Endothelial cell of hepatic sinusoid (primary cell): ENCODE results near the gene TAF6.

ENCODE experiments used
- in situ Hi-C: cut with HindIII; loops from 2 replicates; pipeline ENCODE4 v1.10.0; 2017; ENCODE audit warnings: low sequenced_read_pairs

Gene TAF6

DNA sequence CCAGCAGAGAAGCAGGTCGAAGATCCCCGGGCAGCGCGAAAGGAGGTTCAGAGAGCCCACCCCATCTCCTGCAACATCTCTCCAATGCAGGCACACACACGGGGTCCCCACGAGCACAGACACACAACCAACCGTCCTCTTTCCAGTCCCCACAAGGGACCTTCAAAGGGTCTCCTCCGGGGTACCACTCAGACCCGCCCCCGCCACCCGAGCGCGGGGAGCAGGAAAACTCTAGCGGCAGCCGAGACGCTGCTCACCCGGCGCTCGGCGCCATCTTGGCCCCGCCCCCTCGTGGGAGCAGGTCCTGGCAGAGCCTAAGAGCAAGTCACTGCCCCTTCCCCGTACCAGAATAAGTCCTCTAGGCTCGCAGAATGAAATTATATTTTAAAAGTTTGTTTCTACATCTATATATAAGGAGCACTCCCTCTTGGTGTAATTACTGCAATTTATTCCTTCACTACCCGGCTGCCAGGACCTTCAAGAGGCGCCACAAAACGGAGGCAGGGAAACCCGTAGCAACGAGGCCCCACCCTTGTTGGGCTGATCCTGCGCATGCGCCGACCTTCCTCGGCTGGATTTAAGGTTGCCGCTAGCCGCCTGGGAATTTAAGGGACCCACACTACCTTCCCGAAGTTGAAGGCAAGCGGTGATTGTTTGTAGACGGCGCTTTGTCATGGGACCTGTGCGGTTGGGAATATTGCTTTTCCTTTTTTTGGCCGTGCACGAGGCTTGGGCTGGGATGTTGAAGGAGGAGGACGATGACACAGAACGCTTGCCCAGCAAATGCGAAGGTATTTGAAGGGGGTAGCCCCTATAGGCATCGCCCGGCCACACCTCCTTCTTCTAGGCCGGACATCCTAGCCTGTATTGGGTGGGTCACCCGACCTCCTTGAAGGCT lies at the start of gene TAF6, which contains the start of gene CNPY4:
Gene TAF6 (minus strand): TSS at position 287 of the 898 bp plus-strand sequence. CDS start 5,149 bp downstream, outside the sequence.
Gene CNPY4 (plus strand): TSS at position 563 of the 898 bp plus-strand sequence. CDS start 111 bp downstream, at position 674.
- in situ Hi-C loops: no loop called here

DNA sequence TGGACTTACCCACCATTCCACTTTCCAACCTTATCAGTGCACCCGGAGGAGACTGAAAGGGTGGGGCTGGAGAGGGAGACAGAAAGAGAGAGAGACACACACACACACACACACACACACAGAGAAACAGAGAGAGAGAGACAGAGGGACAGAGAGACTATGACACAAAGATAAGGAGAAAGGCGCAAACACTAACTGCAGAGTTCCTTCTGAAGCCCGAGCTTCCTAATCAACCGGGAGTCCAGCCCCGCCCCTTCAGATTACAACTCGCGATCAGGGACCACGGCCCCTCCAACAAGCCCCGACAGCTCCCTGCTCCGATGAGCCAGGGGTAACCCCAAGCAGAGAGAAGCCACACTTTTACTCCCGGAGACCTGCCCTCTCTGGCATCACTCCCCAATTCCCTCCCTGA lies 48.8 kb upstream of the TAF6 start:
- in situ Hi-C loops: no loop called here

DNA sequence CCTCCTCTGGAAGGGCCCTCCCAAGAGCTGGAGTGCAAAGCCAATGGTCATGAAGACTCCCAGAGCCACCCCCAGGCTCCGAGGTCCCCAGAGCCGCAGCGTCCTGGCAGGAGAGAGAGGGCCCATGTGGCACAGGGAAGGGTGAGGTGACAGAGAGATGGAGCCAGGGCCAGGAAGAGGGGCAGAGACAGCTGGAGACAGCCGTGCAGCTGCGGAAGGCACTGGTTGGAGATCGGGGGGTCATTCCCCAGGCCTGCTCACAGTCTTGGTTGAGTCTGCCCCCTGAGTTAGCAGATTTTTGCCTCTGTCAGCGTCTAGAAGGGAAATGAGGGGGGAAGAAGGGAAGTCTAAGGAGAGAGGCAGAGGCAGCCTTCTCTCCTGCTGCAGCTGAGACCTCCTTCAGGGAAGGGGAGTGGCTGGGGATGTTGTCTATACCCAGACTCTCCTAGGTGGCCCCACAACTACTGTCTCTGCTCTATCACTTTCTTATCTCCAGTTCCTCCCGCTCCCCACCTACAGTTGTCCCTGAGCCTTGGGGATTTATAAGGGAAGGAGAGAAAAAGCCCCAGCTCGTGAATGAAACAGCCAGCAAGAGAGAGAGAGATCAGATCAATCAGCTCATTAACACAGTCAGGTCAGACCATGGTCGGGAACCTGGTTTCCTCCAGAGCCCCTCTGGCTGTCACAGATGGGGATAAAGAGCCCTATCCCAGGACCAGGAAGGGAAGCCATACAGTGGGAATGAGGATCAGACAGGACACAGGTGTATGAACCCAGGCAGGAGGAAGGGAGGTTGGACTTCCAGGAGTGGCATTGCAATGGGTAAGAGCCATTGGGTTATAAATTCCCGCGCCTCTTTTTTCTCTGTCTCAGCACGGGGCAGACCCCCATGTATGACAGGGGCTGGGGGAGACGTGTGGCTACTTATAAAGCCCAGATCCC lies 48.1 kb upstream of the TAF6 start:
- in situ Hi-C loops: no loop called here

DNA sequence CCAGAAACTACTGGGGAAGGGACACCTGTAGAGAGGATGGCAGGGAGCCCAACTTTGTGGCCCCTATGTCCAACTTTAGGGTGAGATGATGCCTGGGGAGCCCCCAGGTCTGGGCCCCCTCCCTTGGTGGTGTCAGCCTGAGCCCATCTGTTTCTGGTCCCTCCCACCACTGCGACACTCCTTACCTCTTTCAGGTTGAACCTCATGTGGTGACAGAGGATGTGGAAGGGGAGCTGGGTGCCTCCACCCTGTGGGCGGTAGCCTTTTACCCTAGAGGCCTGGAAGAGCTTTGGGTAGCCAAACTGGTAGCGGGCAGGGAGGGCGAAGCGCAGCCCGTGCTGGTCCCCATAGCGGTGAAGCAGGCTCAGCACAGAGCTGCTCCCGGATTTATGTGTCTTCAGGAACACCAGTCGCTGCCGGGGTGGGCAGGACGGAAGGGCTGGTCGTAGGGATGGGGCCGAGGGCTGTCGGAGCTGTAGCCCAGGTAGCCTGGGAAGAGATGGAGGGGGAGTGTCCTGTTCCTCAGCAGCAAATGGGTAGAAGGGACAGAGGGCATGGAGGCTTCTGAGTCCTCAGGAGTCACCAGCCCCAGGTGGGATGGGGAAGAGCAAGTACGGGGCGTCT lies 47.3 kb upstream of the TAF6 start:
- in situ Hi-C loops: no loop called here

DNA sequence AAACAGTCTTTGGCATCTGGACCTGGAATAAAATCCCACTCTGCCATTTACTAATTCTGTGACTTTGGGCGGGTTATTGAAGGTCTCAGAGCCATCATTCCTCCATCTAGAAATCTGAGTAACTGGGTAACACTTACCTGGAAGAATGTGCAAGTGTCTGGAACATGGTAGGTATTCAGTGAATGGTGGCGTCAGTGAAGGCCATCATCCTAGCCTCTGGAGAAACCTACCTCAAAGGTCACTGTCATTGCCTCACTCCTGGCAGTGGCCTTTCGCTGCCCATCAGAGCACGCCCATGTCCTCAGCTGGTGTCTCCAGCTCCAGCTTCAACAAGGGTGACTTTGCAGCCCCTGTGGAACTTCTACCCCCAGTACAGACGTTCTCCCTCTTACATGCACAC lies 44.7 kb upstream of the TAF6 start:
- in situ Hi-C loops: no loop called here

DNA sequence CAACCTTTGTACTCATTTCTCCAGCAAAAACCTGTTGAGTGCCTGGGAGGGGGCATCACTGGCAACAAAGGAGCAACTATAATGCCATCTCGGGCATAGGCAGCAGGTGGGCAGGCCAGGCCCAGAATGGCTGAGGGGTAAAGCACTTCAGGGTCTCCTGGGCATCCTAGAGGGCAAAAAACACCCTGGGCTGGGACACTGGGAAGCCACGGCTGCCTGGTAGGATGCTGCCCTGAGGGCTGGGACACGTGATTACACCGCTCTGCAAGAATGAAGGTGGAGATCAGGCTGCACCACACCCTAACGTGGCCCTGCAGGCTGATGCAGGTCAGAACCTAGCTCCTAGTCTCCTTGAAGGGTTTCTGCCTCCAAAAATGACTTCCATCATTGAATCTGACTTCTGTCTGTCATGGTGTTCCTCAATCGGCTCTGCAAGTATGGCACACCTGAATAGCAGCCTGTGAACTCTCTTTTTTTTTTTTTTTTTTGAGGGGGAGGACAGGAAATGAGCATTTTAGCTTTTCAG lies 43.9 kb upstream of the TAF6 start:
- in situ Hi-C loops: no loop called here

DNA sequence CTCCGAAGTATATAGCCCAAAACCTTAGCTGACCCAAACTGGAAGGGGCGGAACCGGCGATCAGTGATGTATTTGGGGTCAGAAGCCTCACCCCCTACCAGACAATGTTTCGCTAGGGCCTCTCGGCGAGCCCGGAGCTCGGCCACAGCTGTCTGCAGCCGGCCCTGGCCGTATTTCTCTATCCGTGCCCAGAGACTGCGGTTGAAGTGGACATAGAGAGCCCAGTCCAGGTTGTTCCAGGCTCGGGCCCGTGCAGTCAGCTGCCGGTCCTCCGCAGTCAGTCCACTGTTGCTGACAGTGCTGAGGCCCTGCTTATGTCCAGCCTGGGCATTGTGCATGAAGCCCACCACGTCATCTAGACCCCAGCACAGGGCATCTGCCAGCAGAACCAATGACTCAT lies 40.9 kb upstream of the TAF6 start:
- in situ Hi-C loops: no loop called here

DNA sequence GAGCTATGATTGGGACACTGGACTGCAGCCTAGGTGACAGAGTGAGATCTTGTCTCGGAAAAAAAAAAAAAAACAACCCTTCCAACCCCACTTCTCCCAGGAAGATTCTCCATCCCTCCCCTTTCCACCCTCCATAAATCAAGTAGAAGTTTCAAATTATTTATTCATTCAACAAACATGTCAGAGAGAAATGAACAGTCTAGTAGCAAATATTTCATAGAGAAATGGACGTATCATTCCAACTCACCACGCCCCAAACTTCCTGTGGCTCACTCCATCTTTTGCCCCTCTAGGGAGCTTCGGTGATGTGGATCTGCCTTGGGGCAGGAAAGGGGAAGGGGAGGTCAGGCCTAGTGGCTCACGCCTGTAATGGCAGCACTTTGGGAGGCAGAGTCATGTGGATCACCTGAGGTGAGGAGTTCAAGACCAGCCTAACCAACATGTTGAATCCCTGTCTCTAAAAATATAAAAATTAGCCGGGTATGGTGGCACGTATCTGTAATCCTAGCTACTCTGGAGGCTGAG lies 40.0 kb upstream of the TAF6 start:
- in situ Hi-C loops: no loop called here

DNA sequence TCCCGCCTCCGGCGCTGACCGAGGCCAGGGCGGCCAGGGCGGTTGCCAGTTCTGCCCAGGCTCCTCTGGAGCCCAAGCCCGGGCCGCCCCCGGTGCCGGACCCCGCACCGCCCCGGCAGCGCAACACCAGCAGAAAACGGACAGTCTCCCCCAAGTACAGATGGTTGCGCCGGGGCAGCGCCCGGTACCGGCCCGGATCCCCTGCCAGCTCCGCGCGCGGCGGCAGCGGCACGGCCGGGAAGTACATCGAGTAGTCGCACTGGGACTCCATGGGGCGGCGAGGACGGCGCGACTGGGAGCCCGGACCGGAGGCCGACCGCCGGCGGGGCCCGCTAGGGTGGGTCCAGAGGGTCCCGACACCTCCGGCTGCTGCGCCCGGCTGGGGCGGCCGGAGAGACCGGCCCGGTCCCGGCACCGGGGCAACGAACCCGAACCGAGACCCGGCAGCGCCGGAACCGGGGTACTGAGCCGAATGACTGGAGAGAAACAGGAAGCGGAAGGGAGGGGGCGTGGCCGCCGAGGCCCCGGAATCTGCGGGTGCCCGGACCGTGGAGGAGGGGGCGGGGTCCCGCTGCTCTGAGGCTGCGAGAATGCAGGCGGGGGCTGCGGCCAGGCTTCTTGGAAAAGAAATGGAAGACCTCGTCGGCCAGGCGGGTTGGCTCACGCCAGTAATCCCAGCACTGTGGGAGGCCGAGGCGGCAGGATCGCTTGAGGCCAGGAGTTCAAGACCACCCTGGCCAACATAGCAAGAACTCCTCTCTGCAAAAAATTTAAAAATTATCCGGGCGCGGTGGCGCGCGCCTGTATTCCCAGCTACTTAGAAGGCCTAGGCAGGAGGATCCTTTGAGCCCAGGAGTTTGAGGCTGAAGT lies 39.3 kb upstream of the TAF6 start, which contains the start of gene TRAPPC14:
Gene TRAPPC14 (minus strand): TSS at position 495 of the 870 bp plus-strand sequence. CDS start 224 bp downstream, at position 271.
- in situ Hi-C loops: no loop called here

DNA sequence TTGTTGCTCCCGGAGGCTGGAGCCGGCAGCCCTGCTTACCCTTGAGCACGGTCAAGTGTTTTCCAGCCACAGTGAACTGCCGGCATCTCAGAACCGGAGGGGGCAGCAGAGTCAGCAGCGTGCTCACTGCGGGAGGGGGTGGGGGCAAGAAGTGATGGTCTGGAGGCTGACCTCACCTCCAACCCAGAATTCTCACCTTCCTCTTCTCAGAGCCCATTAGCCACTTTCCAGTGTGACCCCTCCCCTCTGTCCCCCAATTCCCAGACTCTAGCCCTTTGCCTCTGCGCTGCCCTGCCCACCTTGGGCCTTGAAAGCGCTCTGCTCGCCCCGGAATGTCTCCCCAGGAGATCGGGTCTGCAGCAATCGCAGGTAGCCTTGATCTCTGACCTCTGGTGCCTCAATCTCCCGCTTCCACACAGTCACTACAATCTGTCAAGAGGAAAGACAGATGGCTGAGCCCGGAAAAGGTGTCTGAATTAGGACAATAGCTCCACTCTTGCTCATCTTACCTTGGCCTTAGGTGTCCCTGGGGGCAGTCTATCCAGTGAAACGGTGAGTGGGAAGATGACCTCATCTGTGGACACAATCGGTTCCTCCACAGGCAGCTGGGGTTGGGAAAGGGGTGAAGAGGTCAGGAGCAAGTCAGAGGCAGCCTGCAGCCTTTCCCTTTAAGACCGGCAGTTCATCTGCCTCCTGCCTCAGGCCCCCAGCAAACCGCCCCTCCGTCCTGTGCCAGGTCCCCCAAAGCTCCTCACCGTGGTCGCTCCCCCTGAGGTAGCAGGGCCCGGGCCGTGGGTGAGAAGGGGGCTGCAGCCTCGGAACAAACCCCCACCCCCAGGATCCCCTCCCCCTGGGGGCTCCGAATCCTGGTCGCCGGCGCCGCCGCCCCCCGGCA lies 38.4 kb upstream of the TAF6 start:
- in situ Hi-C loops: no loop called here

DNA sequence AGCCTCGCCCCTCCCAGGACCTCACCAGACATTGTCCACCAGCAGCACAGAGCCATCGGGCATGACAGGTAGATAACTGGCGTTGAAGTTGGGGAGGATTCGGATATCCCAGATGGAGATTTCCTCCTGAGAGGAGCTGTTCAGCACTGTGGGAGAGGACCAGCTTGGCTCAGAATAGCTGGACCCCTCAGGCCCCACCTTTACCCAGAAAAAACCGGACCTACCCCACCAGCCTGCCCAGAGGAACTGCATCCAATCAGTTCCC lies 37.8 kb upstream of the TAF6 start:
- in situ Hi-C loops: no loop called here

DNA sequence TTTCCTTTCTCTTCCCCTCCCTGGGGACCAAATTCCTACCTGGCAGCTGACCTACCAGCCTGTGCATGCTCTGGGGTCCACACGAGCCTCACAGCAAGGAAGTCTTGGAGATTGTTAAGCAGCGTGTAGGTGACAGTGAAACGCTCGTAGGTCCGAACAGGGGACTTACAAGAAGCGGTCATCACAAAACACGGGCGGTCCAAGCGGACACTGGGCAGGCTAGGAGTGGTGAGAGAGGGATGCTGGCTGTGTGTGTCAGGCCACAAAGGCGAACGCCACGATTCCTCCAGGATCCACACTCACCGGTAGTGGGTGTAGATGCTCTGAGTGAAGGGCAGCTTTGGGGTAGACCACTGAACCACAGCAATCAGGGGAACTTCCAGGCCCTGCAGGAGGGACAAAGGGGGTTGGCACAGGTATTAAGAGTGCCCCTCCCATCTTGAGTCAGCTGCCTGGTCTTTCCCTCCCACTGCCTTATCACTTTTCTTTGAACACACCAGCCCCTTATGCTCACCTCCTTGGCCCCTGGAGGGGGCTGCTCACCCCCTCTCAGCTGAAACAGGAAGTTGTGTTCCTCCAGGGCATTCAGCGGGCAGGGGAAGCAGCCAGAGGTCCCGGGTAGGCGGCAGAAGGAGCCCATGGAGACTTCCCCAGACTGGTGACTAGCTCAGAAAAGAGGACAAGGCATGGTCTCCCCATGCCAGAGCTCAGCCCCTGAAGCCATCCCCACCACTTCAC lies 37.3 kb upstream of the TAF6 start:
- in situ Hi-C loops: no loop called here

DNA sequence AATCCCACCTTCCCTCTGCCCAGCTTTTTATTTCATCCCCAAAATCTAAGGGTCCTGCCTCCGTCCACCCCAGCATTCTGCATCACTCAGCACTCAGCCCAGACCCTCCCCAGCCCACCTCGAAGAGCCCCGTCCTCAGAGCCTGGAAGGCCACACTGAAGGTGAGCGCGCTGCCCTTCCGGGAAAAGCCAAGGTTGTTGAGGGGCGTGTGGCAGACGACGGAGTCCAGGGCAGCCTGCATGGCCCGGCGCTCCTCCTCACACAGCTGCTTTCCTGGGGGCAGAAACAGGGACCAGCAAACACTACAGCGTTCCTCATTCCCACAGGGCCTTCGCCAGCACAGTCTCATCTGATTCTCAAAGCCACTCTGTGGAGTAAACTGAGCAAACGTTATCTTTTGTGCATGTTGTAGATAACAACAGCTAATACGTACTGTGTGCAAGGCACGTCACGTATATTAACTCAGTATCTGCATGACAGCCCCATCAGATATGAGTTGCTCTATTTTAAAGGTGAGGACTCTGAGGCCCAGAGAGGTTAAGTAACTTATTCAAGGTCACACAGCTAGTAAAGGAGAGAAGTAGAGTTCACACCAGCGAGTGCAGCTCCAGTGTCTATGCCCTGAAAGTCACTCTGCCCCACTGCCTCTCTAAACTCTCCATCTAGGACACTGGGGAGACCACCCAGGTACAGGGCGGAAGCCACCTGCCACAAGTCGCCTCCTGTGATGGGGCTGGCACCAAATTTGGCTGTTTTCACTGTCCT lies 36.6 kb upstream of the TAF6 start:
- in situ Hi-C loops: no loop called here

DNA sequence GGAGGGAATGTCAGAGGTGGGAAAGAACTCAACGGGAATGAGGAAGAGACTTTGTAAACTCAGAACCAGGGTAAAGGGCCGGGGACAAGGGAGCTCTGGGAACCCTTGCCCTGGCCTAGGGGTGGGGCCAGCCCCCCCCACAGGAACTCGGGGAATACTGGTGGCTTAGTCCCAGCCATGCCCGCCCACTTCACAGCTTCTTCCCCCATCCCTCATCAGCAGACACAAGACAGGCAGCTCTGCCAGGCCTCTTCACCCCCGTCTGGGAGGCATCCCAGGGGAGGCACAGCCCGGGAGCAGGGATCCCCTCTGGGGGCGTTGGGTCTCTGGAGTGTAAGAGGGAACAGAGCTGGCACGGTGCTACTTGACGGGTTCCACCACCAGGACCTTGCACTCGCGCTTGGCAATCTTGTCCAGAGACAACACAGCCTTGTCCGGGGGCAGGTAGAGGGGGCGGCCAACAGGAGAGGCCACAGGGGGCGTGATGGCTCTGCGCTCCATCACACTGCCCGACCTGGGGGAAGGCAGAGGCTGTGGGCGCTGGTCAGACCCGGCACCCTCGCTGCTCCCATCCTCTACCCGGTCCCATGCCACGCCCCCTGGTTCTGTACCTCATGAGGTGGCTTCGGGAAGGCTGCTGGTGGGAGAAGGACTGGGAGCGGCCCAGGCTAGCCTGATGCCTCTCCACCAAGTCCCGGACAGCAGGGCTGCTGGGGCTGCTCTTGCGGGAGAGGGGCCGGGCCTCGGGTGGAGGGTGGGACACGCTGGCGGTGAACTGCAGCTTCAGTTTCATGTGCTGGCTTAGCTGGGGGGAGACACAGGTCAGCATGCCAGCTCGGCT lies 35.7 kb upstream of the TAF6 start:
- in situ Hi-C loops: no loop called here

DNA sequence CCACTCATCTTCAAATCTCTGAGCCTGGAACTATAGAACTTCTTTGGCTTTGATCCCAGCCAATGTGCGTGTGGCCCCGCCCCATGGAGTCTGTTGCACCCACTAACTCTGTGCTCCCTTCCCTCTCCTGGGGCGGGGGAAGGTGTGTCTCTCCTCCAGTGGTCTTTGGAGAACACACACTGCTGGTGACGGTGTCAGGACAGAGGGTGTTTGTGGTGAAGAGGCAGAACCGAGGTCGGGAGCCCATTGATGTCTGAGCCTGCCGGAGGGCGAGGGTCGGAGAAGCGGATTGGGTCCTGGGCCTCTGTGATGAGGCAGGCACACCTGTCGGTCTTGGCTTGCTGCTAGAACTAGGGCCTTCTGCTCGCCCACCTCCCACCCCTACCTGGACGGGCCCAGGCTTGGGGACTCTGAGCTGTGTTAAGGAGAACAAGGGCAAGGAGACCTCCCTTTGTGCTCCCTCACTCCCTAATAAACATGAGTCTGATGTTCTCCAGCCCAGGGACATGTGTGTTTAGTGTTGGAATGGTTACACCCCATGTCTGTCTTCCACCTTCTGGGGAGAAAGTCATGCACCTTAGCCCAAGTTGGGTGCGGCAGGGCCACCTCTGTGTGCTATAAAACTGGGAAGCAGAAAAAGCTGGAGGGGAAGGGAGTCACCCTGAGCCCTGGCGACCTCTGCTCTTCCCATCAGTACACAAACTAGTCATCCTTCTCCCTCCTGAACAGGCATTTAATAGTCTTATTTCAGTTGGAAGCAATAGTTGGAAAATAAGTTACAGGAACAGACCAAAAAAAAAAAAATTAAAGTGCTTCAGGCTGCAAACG lies 34.8 kb upstream of the TAF6 start:
- in situ Hi-C loops: no loop called here
